ENCODE results near the gene LENG1. TPM values are rescaled to one million over a fixed set of nuclear protein-coding genes. Genes with fewer than 3 reads are reported as not detected.
"Not testable (repeated sequence)": the region's sequence is repeated elsewhere in the genome, so short reads cannot be mapped to it uniquely, and the experiment has no call there.

The LENG1 gene
- total and polyA plus RNA-seq, 2 experiments from 2014 or later: 4.7 to 17.2 TPM

GRCh38 chr19:54172471-54173358 lies 13.2 kb upstream of the LENG1 start, which contains the start of gene TMC4 (continued):
- TF ChIP-seq, protein P1, sequence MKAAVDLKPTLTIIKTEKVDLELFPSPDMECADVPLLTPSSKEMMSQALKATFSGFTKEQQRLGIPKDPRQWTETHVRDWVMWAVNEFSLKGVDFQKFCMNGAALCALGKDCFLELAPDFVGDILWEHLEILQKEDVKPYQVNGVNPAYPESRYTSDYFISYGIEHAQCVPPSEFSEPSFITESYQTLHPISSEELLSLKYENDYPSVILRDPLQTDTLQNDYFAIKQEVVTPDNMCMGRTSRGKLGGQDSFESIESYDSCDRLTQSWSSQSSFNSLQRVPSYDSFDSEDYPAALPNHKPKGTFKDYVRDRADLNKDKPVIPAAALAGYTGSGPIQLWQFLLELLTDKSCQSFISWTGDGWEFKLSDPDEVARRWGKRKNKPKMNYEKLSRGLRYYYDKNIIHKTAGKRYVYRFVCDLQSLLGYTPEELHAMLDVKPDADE (IDR thresholded peaks at IDR 0.05): peak; percentile 78
- TF ChIP-seq JUNB (IDR thresholded peaks at IDR 0.05; ENCODE audit: unreplicated experiment) (no peak), ZNF331 (CRISPR knock-in tag; IDR thresholded peaks at IDR 0.05; ENCODE audit: low read depth) (no peak)

DNA sequence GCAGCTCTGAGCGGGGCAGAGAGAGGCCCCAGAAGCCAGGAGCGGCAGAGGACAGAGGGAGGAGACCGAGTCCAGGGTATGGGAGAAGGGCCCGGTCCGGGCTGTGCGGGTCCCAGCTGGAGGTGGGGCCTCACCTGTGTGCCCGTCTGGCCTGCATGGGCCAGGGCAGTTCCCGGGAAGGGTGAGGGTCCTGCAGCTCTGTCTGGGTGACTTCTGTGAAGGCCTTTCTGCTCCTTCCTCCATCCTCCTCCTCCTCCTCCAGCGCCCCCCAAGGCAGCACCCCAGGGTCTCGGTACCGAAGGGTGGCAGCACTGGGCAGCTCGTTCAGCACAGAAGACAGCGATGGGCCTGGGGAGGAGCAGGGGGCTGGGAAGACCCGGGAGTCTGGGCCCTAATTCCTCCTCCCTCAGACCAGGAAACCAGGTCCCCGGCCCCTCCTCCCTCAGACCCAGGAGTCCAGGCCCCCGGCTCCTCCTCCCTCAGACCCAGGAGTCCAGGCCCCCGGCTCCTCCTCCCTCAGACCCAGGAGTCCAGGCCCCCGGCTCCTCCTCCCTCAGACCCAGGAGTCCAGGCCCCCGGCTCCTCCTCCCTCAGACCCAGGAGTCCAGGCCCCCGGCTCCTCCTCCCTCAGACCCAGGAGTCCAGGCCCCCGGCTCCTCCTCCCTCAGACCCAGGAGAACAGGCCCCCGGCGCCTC lies 12.4 kb upstream of the LENG1 start:
- H3K27ac Mint-ChIP-seq: not testable (repeated sequence)

DNA sequence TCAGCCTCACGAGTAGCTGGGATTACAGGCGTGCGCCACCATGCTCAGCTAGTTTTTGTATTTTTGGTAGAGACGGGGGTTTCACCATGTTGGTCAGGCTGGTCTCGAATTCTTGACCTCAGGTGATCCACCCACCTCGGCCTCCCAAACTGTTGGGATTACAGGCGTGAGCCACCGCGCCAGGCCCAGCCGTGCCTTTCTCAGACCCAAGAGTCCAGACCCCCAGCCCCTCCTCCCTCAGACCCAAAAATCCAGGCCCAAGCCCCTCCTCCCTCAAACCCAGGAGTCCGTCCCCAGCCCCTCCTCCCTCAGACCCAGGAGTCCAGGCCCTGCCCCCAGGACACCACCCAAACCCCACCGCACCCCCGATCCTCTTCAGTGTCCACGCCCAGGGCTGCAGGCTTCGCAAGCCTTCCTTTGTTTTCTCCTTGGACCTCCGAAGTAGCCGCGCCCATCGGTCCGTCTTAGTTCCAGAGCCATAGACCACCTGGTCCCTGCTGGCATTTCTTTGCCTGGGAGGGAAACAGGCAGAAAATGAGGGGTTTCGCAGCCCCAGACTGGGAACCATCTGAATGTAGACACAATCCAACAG lies 9.7 kb upstream of the LENG1 start:
- peaks cover 18% of the 10 kb centered on the region for H3F3A ChIP-seq (replicated peaks; ENCODE audit: low read depth)
- H3K4me1 ChIP-seq (ENCODE audit: insufficient read depth): peaks cover 2% of the 10 kb centered on the region; the same call in 1 of the 2 replicates
- Mint-ChIP-seq H3K27me3 (ENCODE audit: insufficient read depth, low read depth, poor library complexity) (peaks cover 28% of the 10 kb centered on the region), H3K27ac (no peak overlapping the region), H3K4me1 (peaks cover 18% of the 10 kb centered on the region), H3K9me3 (no peaks in the 10 kb centered on the region; the same call in 1 of the 3 replicates), H3K36me3 (ENCODE audit: low read depth) (peaks cover under 1% of the 10 kb centered on the region; the same call in 1 of the 3 replicates), H3K4me3 (no peak overlapping the region)
- H3K9me2 ChIP-seq (ENCODE audit: insufficient read depth): no peaks in the 10 kb centered on the region
- H2AFZ ChIP-seq: no peak overlapping the region
- H3K79me2 ChIP-seq (replicated peaks; ENCODE audit: insufficient read depth): no peaks in the 10 kb centered on the region
- H3K27me3 ChIP-seq (ENCODE audit: insufficient read depth): no peaks in the 10 kb centered on the region
- no peak overlapping the region for H3K4me3 ChIP-seq
- peak; percentile 18 for DNase-seq (ENCODE audit: low spot score)
- H3K4me2 ChIP-seq: no peak overlapping the region
- ATAC-seq: no peak
- no peaks in the 10 kb centered on the region for H4K20me1 ChIP-seq (replicated peaks; ENCODE audit: insufficient read depth)
- H3K27ac ChIP-seq (ENCODE audit: low read depth): no peak overlapping the region
- H3K36me3 ChIP-seq (ENCODE audit: insufficient read depth): no peaks in the 10 kb centered on the region
- TF ChIP-seq CREB1 (CRISPR knock-in tag; IDR thresholded peaks at IDR 0.05; ENCODE audit: low read depth) (no peak), ZNF331 (CRISPR knock-in tag; IDR thresholded peaks at IDR 0.05; ENCODE audit: low read depth) (no peak), ZNF114 (CRISPR knock-in tag; IDR thresholded peaks at IDR 0.05) (no peak), EZH2phosphoT487 (IDR thresholded peaks at IDR 0.05; ENCODE audit: unreplicated experiment) (no peak), CTCF (conservative IDR thresholded peaks at IDR 0.05; ENCODE audit: low read depth in 2 of 2) (no peak), NANOG (IDR thresholded peaks at IDR 0.05; ENCODE audit: borderline replicate concordance) (no peak), STAT1 (IDR thresholded peaks at IDR 0.05; ENCODE audit: unreplicated experiment) (no peak), REST (IDR thresholded peaks at IDR 0.05; ENCODE audit: unreplicated experiment) (no peak), EZH2 (IDR thresholded peaks at IDR 0.05; ENCODE audit: low read depth, unreplicated experiment) (no peak), JUNB (IDR thresholded peaks at IDR 0.05; ENCODE audit: unreplicated experiment) (no peak)

More for the DNA sequence above, 12.4 kb upstream of the LENG1 start:
- H4K20me1 ChIP-seq (replicated peaks; ENCODE audit: insufficient read depth); H3K4me2 ChIP-seq; H3K4me3 ChIP-seq; ATAC-seq; H3K9me2 ChIP-seq (ENCODE audit: insufficient read depth); H3K9me3 Mint-ChIP-seq; H3K79me2 ChIP-seq (replicated peaks; ENCODE audit: insufficient read depth); DNase-seq (ENCODE audit: low spot score); H3K36me3 ChIP-seq (ENCODE audit: insufficient read depth); H3K4me1 ChIP-seq (ENCODE audit: insufficient read depth); H2AFZ ChIP-seq; H3K27ac ChIP-seq (ENCODE audit: low read depth); H3K27me3 ChIP-seq (ENCODE audit: insufficient read depth): not testable (repeated sequence)
- peak overlapping the region; percentile 47; the same call in 2 of the 3 replicates for H3K4me3 Mint-ChIP-seq
- H3F3A ChIP-seq (replicated peaks; ENCODE audit: low read depth): peaks cover 13% of the 10 kb centered on the region
- peaks cover 10% of the 10 kb centered on the region for H3K36me3 Mint-ChIP-seq (ENCODE audit: low read depth)
- H3K4me1 Mint-ChIP-seq: peaks cover 12% of the 10 kb centered on the region
- peaks cover 24% of the 10 kb centered on the region for H3K27me3 Mint-ChIP-seq (ENCODE audit: insufficient read depth, low read depth, poor library complexity)

All from GM23338 (cell line).